ENCODE measurements around the gene MSTO1. TPM values are rescaled to one million over a fixed set of nuclear protein-coding genes. Genes with fewer than 3 reads are reported as not detected.

MSTO1 gene
- 35.6 to 48.0 TPM (median 43.2 TPM) in 5 replicates for total RNA-seq (2022; extraction: Qiagen RNA extraction; ENCODE audit: low read depth)

GRCh38 chr1:155609515-155610256 is at the start of gene MSTO1:
MSTO1 (plus strand) TSS chr1:155610218; CDS start chr1:155610249, 31 bp downstream.

GRCh38 chr1:155562581-155563376 is 47.2 kb upstream of the MSTO1 start, which contains the start of gene ASH1L:
ASH1L (minus strand) TSS chr1:155562803; CDS start chr1:155521519, 41,284 bp downstream.

Other genes with a start within 250 kb of the MSTO1 start
- gene ASH1L, start 47.4 kb upstream of the MSTO1 start, total RNA-seq (2022; extraction: Qiagen RNA extraction; ENCODE audit: low read depth) = 8.9 to 12.8 TPM (median 11.1 TPM) in 5 replicates
- 42.3 to 48.3 TPM (median 46.4 TPM) in 5 replicates for gene YY1AP1, start 78.6 kb downstream of the MSTO1 start, total RNA-seq (2022; extraction: Qiagen RNA extraction; ENCODE audit: low read depth)
- gene DAP3, start 78.9 kb downstream of the MSTO1 start, total RNA-seq (2022; extraction: Qiagen RNA extraction; ENCODE audit: low read depth) = 111 to 150 TPM (median 113 TPM) in 5 replicates
- 14.6 to 16.5 TPM (median 15.5 TPM) in 5 replicates for gene GON4L, start 247.0 kb downstream of the MSTO1 start, total RNA-seq (2022; extraction: Qiagen RNA extraction; ENCODE audit: low read depth)
- gene SYT11, start 249.3 kb downstream of the MSTO1 start, total RNA-seq (2022; extraction: Qiagen RNA extraction; ENCODE audit: low read depth) = 0.93 to 1.3 TPM (median 1.2 TPM) in 5 replicates

Measured in A549 treated with ZK216348 at 1 μM for 4 hours (cell line).